Measurements from ENCODE around the gene TMEM255B. TPM values are rescaled to one million over a fixed set of nuclear protein-coding genes. Genes with fewer than 3 reads are reported as not detected.

Gene TMEM255B
- total and polyA plus RNA-seq, 9 of the 15 experiments (the other 6 are each of a cell fraction or from before 2014, with no cell fraction given), result 0.01 to 0.75 (median 0.23) TPM

- TF ChIP-seq RBFOX2 (IDR thresholded peaks at IDR 0.05; ENCODE audit: low read depth, low read length) (no peak), NRF1 (conservative IDR thresholded peaks at IDR 0.05 in 1 of 2, IDR thresholded peaks at IDR 0.05 in 1 of 2) (no peak), TRIM25 (IDR thresholded peaks at IDR 0.05; ENCODE audit: borderline replicate concordance) (no peak), MCM2 (IDR thresholded peaks at IDR 0.05; ENCODE audit: low read depth) (no peak), HEY1 (CRISPR knock-in tag; IDR thresholded peaks at IDR 0.05; ENCODE audit: borderline replicate concordance) (no peak), CUX1 (CRISPR knock-in tag; IDR thresholded peaks at IDR 0.05) (no peak), ARID2 (IDR thresholded peaks at IDR 0.05) (no peak), ZZZ3 (IDR thresholded peaks at IDR 0.05) (no peak), ZNF184 (CRISPR knock-in tag; IDR thresholded peaks at IDR 0.05) (no peak)
Observed at GRCh38 chr13:113741191-113741668, 17.8 kb upstream of the TMEM255B start (continued).
